PC-9 (cell line): Measurements from ENCODE around the gene KIF17. TPM values are rescaled to one million over a fixed set of nuclear protein-coding genes. Genes with fewer than 3 reads are reported as not detected.

Experiments
- BruUV-seq: library from RNA; stranded (reverse); fragments of 400-500 nt; replicated peaks from 2 replicates; lab custom pipeline; 2021; lab: Mats Ljungman, UMichigan
- CTCF ChIA-PET: fragments of 300-600 bp; sonication (Branson Sonifier 250); formaldehyde crosslinking; loops from one replicate; lab custom pipeline; 2022; ENCODE audit warnings: antibody characterized with exemption; lab: Charles Lee
- POLR2A ChIA-PET: fragments of 300-600 bp; sonication (Branson Sonifier 250); formaldehyde crosslinking; loops from one replicate; lab custom pipeline; 2022; ENCODE audit warnings: antibody characterized with exemption; ENCODE audit not compliant: unreplicated experiment; lab: Charles Lee
- DNase-seq, 2 experiments: peaks; one replicate each; pipeline versions ENCODE4 v3.0.0 to v3.0.0-alpha.2; 2015 to 2022; ENCODE audit warnings: mixed read lengths in 1 of 2
- H2AFZ ChIP-seq: fragments of 200-600 bp; sonication (generic); 2 replicates; pipeline ENCODE4 v1.8.1; 2017; ENCODE audit warnings: antibody characterized with exemption
- H3F3A ChIP-seq: fragments of 200-600 bp; sonication (generic); 2 replicates; pipeline ENCODE4 v1.8.1; 2017; ENCODE audit warnings: antibody characterized with exemption, mild to moderate bottlenecking, low read depth; ENCODE audit not compliant: insufficient read depth
- H3K27ac ChIP-seq: fragments of 200-600 bp; sonication (generic); 2 replicates; pipeline ENCODE4 v1.6.1; 2016; ENCODE audit warnings: mixed run types
- H3K27me3 ChIP-seq: fragments of 200-600 bp; sonication (generic); 2 replicates; pipeline ENCODE4 v1.6.1; 2016; ENCODE audit warnings: low read depth, mixed run types; ENCODE audit not compliant: insufficient read depth
- H3K36me3 ChIP-seq: fragments of 200-600 bp; sonication (generic); 2 replicates; pipeline ENCODE4 v1.6.1; 2016; ENCODE audit warnings: low read depth, mixed run types
- H3K4me1 ChIP-seq: fragments of 200-600 bp; sonication (generic); replicated peaks from 2 replicates; pipeline ENCODE4 v1.6.1; 2016; ENCODE audit warnings: mixed run types; ENCODE audit not compliant: insufficient read depth
- H3K4me2 ChIP-seq: fragments of 200-600 bp; sonication (generic); 2 replicates; pipeline ENCODE4 v1.6.1; 2017; ENCODE audit warnings: mixed run types
- H3K4me3 ChIP-seq: fragments of 200-600 bp; sonication (generic); 2 replicates; pipeline ENCODE4 v1.6.1; 2016; ENCODE audit warnings: mixed run types
- H3K79me2 ChIP-seq: fragments of 200-600 bp; sonication (generic); 2 replicates; pipeline ENCODE4 v1.6.1; 2017; ENCODE audit warnings: low read depth, mixed run types
- H3K9me2 ChIP-seq: fragments of 200-600 bp; sonication (generic); 2 replicates; pipeline ENCODE4 v1.8.1; 2017; ENCODE audit warnings: mild to moderate bottlenecking; ENCODE audit not compliant: insufficient read depth
- H3K9me3 ChIP-seq: fragments of 200-600 bp; sonication (generic); 2 replicates; pipeline ENCODE4 v1.8.1; 2016; ENCODE audit warnings: low read depth; ENCODE audit not compliant: insufficient read depth
- H4K20me1 ChIP-seq: fragments of 200-600 bp; sonication (generic); 2 replicates; pipeline ENCODE4 v1.8.1; 2017; ENCODE audit not compliant: insufficient read depth
- CTCF ChIP-seq: fragments of 200-600 bp; sonication (generic); conservative IDR thresholded peaks from 2 replicates; pipeline ENCODE4 v1.6.1; 2017; ENCODE audit warnings: mixed run types, antibody characterized with exemption, mild to moderate bottlenecking, moderate library complexity
- EZH2 ChIP-seq: fragments of 200-600 bp; sonication (generic); IDR thresholded peaks from 2 replicates; pipeline ENCODE4 v1.8.0; 2017; ENCODE audit warnings: antibody characterized with exemption, low read depth
- intact Hi-C: fragments of 100-400 bp; cut with micrococcal nuclease; formaldehyde crosslinking; loops from one replicate; pipeline ENCODE4 v1.10.0; 2022; ENCODE audit not compliant: unreplicated experiment
- total RNA-seq: library from RNA; stranded (reverse); gene quantifications from 2 replicates; pipeline ENCODE4 v1.2.3, GENCODE V29; 2021

Gene KIF17
- total RNA-seq, 1 experiment from 2014 or later = 1.2 TPM

- Histone ChIP-seq H3K4me1 (no peaks in the 10 kb centered on the region), H3K4me3 (no peak overlapping the region), H3K9me2 (no peaks in the 10 kb centered on the region), H3K9me3 (no peaks in the 10 kb centered on the region), H2AFZ (no peak overlapping the region), H4K20me1 (no peaks in the 10 kb centered on the region), H3F3A (no peaks in the 10 kb centered on the region; the same call in 1 of the 2 replicates), H3K27me3 (no peaks in the 10 kb centered on the region), H3K79me2 (no peaks in the 10 kb centered on the region), H3K4me2 (no peak overlapping the region), H3K36me3 (no peaks in the 10 kb centered on the region), H3K27ac (no peak overlapping the region)
- intact Hi-C loops = no loop called here
- no peak for TF ChIP-seq CTCF
- BruUV-seq = no TSS peak
- ChIA-PET POLR2A (no interaction called here), CTCF (no interaction called here)
- DNase-seq = no peak
Measured at GRCh38 chr1:20725189-20726117, 7.6 kb upstream of the KIF17 start.

GRCh38 chr1:20724364-20725188, 6.8 kb upstream of the KIF17 start:
- H3K27ac ChIP-seq = no peak overlapping the region
- H4K20me1 ChIP-seq = no peaks in the 10 kb centered on the region
- no peaks in the 10 kb centered on the region for H3K79me2 ChIP-seq
- TF ChIP-seq CTCF = no peak
- TF ChIP-seq EZH2 = no peak
- no peak overlapping the region for H2AFZ ChIP-seq
- ChIA-PET CTCF (no interaction called here), POLR2A (no interaction called here)
- no peaks in the 10 kb centered on the region for H3K27me3 ChIP-seq
- no peak overlapping the region for H3K4me3 ChIP-seq
- H3K4me1 ChIP-seq = no peaks in the 10 kb centered on the region
- intact Hi-C loops = no loop called here
- H3K36me3 ChIP-seq = no peaks in the 10 kb centered on the region
- H3K4me2 ChIP-seq = no peak overlapping the region
- H3K9me2 ChIP-seq = no peaks in the 10 kb centered on the region
- no peak for DNase-seq
- no peaks in the 10 kb centered on the region for H3K9me3 ChIP-seq
- BruUV-seq = no TSS peak
- no peaks in the 10 kb centered on the region for H3F3A ChIP-seq

- no peak for DNase-seq
- Histone ChIP-seq H3K4me1 (no peaks in the 10 kb centered on the region), H3K9me2 (no peaks in the 10 kb centered on the region), H3K27ac (no peak overlapping the region), H3K79me2 (no peaks in the 10 kb centered on the region), H3K27me3 (no peaks in the 10 kb centered on the region), H3K4me3 (no peak overlapping the region), H3K4me2 (no peak overlapping the region), H3F3A (no peaks in the 10 kb centered on the region), H4K20me1 (no peaks in the 10 kb centered on the region), H3K9me3 (no peaks in the 10 kb centered on the region), H2AFZ (no peak overlapping the region), H3K36me3 (no peaks in the 10 kb centered on the region)
- ChIA-PET CTCF (no interaction called here), POLR2A (no interaction called here)
- intact Hi-C loops = no loop called here
- TF ChIP-seq EZH2 (no peak), CTCF (no peak)
- no TSS peak for BruUV-seq
Measured at GRCh38 chr1:20723537-20724363, 5.9 kb upstream of the KIF17 start.
